CD4-positive, alpha-beta T cell (primary cell): ENCODE measurements around the gene PCDH8. TPM values are rescaled to one million over a fixed set of nuclear protein-coding genes. Genes with fewer than 3 reads are reported as not detected.

Source experiments
- ATAC-seq: fragments of 200-7000 bp; cut with Tn5 transposase; one replicate; pipeline ENCODE4 v1.10.0; 2022; ENCODE audit warnings: mild to moderate bottlenecking; ENCODE audit not compliant: poor library complexity
- CTCF ChIA-PET: fragments of 350-600 bp; sonication (Branson Sonifier 250); formaldehyde crosslinking; loops from one replicate; lab custom pipeline; 2021; ENCODE audit warnings: antibody characterized with exemption, inconsistent platforms; lab: Charles Lee
- POLR2A ChIA-PET: fragments of 350-600 bp; sonication (Branson Sonifier 250); formaldehyde crosslinking; loops from one replicate; lab custom pipeline; 2021; ENCODE audit warnings: antibody characterized with exemption, inconsistent platforms; lab: Charles Lee
- DNase-seq, 14 experiments: peaks; one replicate each; pipeline ENCODE4 v3.0.0-alpha.2; 2013 to 2020; ENCODE audit warnings: mixed read lengths in 2 of 14
- H3K27ac ChIP-seq, 2 donors: one replicate each; pipeline versions ENCODE4 v1.5.1 to v1.7.0; 2013; ENCODE audit warnings: low read length in 2 of 2, low read depth in 1 of 2, mild to moderate bottlenecking in 1 of 2
- H3K27me3 ChIP-seq, 2 experiments: 1 replicate in 1 of 2; 2 replicates in 1 of 2; pipeline versions ENCODE4 v1.6.1 to v1.7.0; 2013; ENCODE audit warnings: low read length in 2 of 2, control low read depth in 1 of 2, mild to moderate bottlenecking in 1 of 2, moderate library complexity in 1 of 2; ENCODE audit not compliant: insufficient read depth in 2 of 2, control insufficient read depth in 1 of 2
- H3K36me3 ChIP-seq: one replicate; pipeline ENCODE4 v1.6.1; 2013; ENCODE audit warnings: low read length, control low read depth; ENCODE audit not compliant: insufficient read depth
- H3K4me1 ChIP-seq: one replicate; pipeline ENCODE4 v1.6.1; 2013; ENCODE audit warnings: low read length, control low read depth; ENCODE audit not compliant: insufficient read depth
- H3K4me3 ChIP-seq: one replicate; pipeline ENCODE4 v1.5.1; 2013; ENCODE audit warnings: mild to moderate bottlenecking, low read length, moderate library complexity
- H3K9me3 ChIP-seq, 2 experiments: 1 replicate in 1 of 2; 2 replicates in 1 of 2; pipeline versions ENCODE4 v1.6.1 to v1.7.0; 2013; ENCODE audit warnings: low read length in 2 of 2, mild to moderate bottlenecking in 2 of 2, control low read depth in 1 of 2, moderate library complexity in 1 of 2; ENCODE audit not compliant: control insufficient read depth in 1 of 2, insufficient read depth in 1 of 2
- H3K27ac Mint-ChIP-seq: one replicate; pipeline ENCODE4 v1.8.0; 2020; ENCODE audit warnings: mixed read lengths
- H3K27me3 Mint-ChIP-seq: one replicate; pipeline ENCODE4 v1.8.0; 2021; ENCODE audit warnings: mixed read lengths
- H3K36me3 Mint-ChIP-seq: one replicate; pipeline ENCODE4 v1.8.0; 2021; ENCODE audit warnings: low read depth, mixed read lengths
- H3K4me1 Mint-ChIP-seq: one replicate; pipeline ENCODE4 v1.8.0; 2021; ENCODE audit warnings: low read depth, mixed read lengths
- H3K4me3 Mint-ChIP-seq: one replicate; pipeline ENCODE4 v1.8.0; 2020; ENCODE audit warnings: mild to moderate bottlenecking, mixed read lengths
- H3K9me3 Mint-ChIP-seq: one replicate; pipeline ENCODE4 v1.8.0; 2020; ENCODE audit warnings: mixed read lengths
- intact Hi-C, 2 experiments: fragments of 100-400 bp; cut with DNase I in 1 of 2; cut with micrococcal nuclease in 1 of 2; formaldehyde crosslinking; loops; one replicate each; pipeline versions ENCODE4 v1.15.1 to v1.9.0; 2023 to 2025; cut with DNase I, micrococcal nuclease
- total RNA-seq, 174 experiments: library from RNA in 2 of 174; stranded (reverse) in 2 of 174; gene quantifications; one replicate each; pipeline ENCODE4 v1.2.3 and lab custom pipeline; 2021 to 2026
- TF ChIP-seq, protein P1 (sequence below): fragments of 200-600 bp; IDR thresholded peaks from one replicate; pipeline ENCODE4 v1.8.0; 2022; ENCODE audit warnings: antibody characterized with exemption, mild to moderate bottlenecking

The PCDH8 gene
- total RNA-seq, 2 experiments from 2014 or later, result not detected

DNA sequence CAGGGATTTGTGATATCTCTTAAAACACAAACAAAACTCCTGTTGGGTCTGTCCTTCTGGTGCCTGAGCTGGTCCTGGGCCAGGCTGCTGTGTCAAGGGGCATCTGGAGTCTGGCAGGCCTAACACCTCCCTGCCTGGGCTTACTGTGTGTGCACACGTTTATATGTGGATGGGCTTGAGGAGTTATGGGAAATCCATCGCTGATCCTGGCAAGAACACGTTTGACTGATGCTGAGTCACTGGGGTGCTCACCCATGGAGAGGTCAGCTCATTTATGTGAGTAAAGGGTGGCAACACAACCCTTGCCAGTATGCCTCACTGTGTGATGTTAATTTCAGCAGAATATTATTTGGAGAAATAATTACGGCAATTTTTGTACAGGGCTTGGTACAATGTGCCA, 44.5 kb upstream of the PCDH8 start:
- Mint-ChIP-seq H3K4me3 (no peak overlapping the region), H3K27ac (no peak overlapping the region), H3K36me3 (no peaks in the 10 kb centered on the region), H3K27me3 (no peaks in the 10 kb centered on the region), H3K9me3 (no peaks in the 10 kb centered on the region), H3K4me1 (no peaks in the 10 kb centered on the region)
- Histone ChIP-seq H3K9me3 (no peaks in the 10 kb centered on the region), H3K36me3 (no peaks in the 10 kb centered on the region), H3K4me1 (no peaks in the 10 kb centered on the region), H3K4me3 (no peak overlapping the region), H3K27me3 (no peaks in the 10 kb centered on the region), H3K27ac (no peak overlapping the region)
- no peak for DNase-seq
- ATAC-seq, result no peak
- TF ChIP-seq, protein P1, sequence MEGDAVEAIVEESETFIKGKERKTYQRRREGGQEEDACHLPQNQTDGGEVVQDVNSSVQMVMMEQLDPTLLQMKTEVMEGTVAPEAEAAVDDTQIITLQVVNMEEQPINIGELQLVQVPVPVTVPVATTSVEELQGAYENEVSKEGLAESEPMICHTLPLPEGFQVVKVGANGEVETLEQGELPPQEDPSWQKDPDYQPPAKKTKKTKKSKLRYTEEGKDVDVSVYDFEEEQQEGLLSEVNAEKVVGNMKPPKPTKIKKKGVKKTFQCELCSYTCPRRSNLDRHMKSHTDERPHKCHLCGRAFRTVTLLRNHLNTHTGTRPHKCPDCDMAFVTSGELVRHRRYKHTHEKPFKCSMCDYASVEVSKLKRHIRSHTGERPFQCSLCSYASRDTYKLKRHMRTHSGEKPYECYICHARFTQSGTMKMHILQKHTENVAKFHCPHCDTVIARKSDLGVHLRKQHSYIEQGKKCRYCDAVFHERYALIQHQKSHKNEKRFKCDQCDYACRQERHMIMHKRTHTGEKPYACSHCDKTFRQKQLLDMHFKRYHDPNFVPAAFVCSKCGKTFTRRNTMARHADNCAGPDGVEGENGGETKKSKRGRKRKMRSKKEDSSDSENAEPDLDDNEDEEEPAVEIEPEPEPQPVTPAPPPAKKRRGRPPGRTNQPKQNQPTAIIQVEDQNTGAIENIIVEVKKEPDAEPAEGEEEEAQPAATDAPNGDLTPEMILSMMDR, result no peak
- ChIA-PET CTCF (no interaction called here), POLR2A (no interaction called here)
- intact Hi-C loops, result no loop called here

- intact Hi-C loops, result no loop called here
- Mint-ChIP-seq H3K27ac (no peak overlapping the region), H3K36me3 (no peaks in the 10 kb centered on the region), H3K4me3 (no peak overlapping the region), H3K9me3 (no peaks in the 10 kb centered on the region), H3K4me1 (no peaks in the 10 kb centered on the region), H3K27me3 (no peaks in the 10 kb centered on the region)
- Histone ChIP-seq H3K4me3 (no peak overlapping the region), H3K27me3 (no peaks in the 10 kb centered on the region), H3K4me1 (no peaks in the 10 kb centered on the region), H3K27ac (no peak overlapping the region), H3K36me3 (no peaks in the 10 kb centered on the region), H3K9me3 (no peaks in the 10 kb centered on the region)
- CTCF ChIA-PET, result no interaction called here
- POLR2A ChIA-PET, result no interaction called here
- TF ChIP-seq, protein P1, result no peak
- ATAC-seq (no peak), DNase-seq (no peak)
Measured at GRCh38 chr13:52891706-52892105, 43.3 kb upstream of the PCDH8 start.

- Mint-ChIP-seq H3K27ac (no peak overlapping the region), H3K9me3 (no peaks in the 10 kb centered on the region), H3K27me3 (peaks cover 21% of the 10 kb centered on the region), H3K36me3 (no peaks in the 10 kb centered on the region), H3K4me3 (no peak overlapping the region), H3K4me1 (no peaks in the 10 kb centered on the region)
- no peak for ATAC-seq
- no peak overlapping the region for H3K27ac ChIP-seq
- H3K36me3 ChIP-seq, result no peaks in the 10 kb centered on the region
- no peaks in the 10 kb centered on the region for H3K9me3 ChIP-seq
- DNase-seq, result no peak
- TF ChIP-seq, protein P1, result no peak
- no peak overlapping the region for H3K4me3 ChIP-seq
- CTCF ChIA-PET, result no interaction called here
- POLR2A ChIA-PET, result no interaction called here
- H3K4me1 ChIP-seq, result no peaks in the 10 kb centered on the region
- intact Hi-C loops, result no loop called here
- no peaks in the 10 kb centered on the region for H3K27me3 ChIP-seq
Measured at GRCh38 chr13:52887165-52887564, 38.7 kb upstream of the PCDH8 start.
